Astrocyte (in vitro differentiated cells and primary cell): ENCODE data around the gene MLLT1.

Source experiments
- CTCF ChIP-seq: IDR thresholded peaks from 2 replicates; pipeline ENCODE4 v1.5.1; 2011; ENCODE audit warnings: low read depth, mild to moderate bottlenecking, inconsistent platforms, low read length, moderate library complexity; ENCODE audit not compliant: insufficient read depth
- EZH2 ChIP-seq: IDR thresholded peaks from 2 replicates; pipeline ENCODE4 v1.6.1; 2012; ENCODE audit warnings: mild to moderate bottlenecking, low read length, inconsistent platforms; ENCODE audit not compliant: insufficient read depth

GRCh38 chr19:6209680-6210079 is 70.1 kb downstream of the MLLT1 start:
- TF ChIP-seq CTCF (no peak), EZH2 (no peak)
